ENCODE measurements around the gene KCNG2. TPM values are rescaled to one million over a fixed set of nuclear protein-coding genes. Genes with fewer than 3 reads are reported as not detected.

The KCNG2 gene
- total RNA-seq, 1 donor from 2014 or later, result not detected

DNA sequence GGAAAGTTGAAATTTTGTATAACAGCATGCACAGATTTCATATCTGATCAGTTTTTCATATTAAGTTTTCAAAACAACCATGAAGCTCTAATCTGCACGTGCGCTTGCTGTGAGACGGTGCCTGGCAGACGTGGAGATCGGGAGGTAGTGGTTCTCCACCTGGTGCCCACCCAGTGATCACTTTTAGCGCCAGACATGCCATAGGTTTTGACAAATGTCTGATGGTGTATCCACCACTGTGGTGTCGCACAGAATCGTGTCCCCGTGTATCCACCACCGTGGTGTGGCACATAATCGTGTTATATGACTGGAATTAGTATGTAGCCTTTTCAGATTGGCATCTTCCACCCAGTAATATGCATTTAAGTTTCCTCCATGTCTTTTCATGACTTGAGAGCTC lies 40.9 kb upstream of the KCNG2 start:
- TF ChIP-seq, protein P1, sequence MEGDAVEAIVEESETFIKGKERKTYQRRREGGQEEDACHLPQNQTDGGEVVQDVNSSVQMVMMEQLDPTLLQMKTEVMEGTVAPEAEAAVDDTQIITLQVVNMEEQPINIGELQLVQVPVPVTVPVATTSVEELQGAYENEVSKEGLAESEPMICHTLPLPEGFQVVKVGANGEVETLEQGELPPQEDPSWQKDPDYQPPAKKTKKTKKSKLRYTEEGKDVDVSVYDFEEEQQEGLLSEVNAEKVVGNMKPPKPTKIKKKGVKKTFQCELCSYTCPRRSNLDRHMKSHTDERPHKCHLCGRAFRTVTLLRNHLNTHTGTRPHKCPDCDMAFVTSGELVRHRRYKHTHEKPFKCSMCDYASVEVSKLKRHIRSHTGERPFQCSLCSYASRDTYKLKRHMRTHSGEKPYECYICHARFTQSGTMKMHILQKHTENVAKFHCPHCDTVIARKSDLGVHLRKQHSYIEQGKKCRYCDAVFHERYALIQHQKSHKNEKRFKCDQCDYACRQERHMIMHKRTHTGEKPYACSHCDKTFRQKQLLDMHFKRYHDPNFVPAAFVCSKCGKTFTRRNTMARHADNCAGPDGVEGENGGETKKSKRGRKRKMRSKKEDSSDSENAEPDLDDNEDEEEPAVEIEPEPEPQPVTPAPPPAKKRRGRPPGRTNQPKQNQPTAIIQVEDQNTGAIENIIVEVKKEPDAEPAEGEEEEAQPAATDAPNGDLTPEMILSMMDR (IDR thresholded peaks at IDR 0.05; ENCODE audit: unreplicated experiment), result no peak
- no peaks in the 10 kb centered on the region for H3K27me3 Mint-ChIP-seq
- no peak for DNase-seq (ENCODE audit: low spot score, unreplicated experiment)
- no peak overlapping the region for H3K27ac Mint-ChIP-seq
- H3K4me3 Mint-ChIP-seq (ENCODE audit: low read depth), result no peak overlapping the region
- peaks cover 31% of the 10 kb centered on the region for H3K36me3 Mint-ChIP-seq (ENCODE audit: insufficient read depth)
- peaks cover 37% of the 10 kb centered on the region for H3K9me3 Mint-ChIP-seq (ENCODE audit: low read depth)
- no peaks in the 10 kb centered on the region for H3K4me1 Mint-ChIP-seq (ENCODE audit: low read depth)

DNA sequence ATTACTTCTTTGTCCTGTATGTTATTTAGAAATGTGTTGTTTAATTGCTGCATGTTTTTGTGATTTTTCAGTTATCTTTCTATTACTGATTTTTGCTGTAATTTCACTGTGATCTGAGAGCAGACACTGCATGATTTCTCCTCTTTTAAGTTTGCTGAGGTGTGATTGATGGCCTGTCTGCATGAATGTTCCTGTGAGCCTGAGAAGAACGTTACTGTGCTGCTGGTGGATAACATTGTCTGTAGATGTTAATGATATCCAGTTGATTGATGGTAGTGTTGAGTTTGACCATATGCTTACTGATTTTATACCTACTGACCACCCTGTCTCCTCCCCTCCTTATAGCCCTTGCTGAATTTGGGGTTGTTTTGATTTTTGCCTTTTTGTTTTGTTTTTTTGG lies 37.4 kb upstream of the KCNG2 start:
- H3K4me3 Mint-ChIP-seq (ENCODE audit: low read depth), result no peak overlapping the region
- H3K36me3 Mint-ChIP-seq (ENCODE audit: insufficient read depth), result peaks cover 22% of the 10 kb centered on the region
- DNase-seq (ENCODE audit: low spot score, unreplicated experiment), result no peak
- no peaks in the 10 kb centered on the region for H3K4me1 Mint-ChIP-seq (ENCODE audit: low read depth)
- no peaks in the 10 kb centered on the region for H3K27me3 Mint-ChIP-seq
- TF ChIP-seq, protein P1 (IDR thresholded peaks at IDR 0.05; ENCODE audit: unreplicated experiment), result no peak
- peaks cover 38% of the 10 kb centered on the region for H3K9me3 Mint-ChIP-seq (ENCODE audit: low read depth)
- H3K27ac Mint-ChIP-seq, result no peak overlapping the region

DNA sequence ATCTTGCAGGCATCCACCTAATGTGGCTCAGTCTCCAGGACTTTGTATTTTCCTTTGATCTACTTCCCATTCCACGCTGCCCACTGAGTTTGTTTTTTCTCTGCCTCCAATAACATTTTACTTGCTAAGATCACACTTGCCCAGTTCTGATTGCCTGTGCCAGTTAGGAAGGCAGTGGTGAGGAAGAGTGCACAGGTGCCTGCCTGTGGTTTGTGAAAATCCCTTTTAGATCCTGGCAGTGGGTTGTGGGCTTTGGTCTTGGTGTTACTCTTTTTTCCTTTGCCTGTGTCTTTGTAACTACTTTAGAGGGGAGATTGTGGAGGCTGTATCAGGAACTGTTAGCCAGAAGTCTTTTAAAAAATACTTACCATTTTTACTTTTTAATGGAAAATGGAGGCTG lies 36.9 kb upstream of the KCNG2 start:
- Mint-ChIP-seq H3K9me3 (ENCODE audit: low read depth) (peaks cover 38% of the 10 kb centered on the region), H3K4me3 (ENCODE audit: low read depth) (no peak overlapping the region), H3K4me1 (ENCODE audit: low read depth) (no peaks in the 10 kb centered on the region), H3K27me3 (peaks cover 4% of the 10 kb centered on the region), H3K36me3 (ENCODE audit: insufficient read depth) (peaks cover 22% of the 10 kb centered on the region), H3K27ac (no peak overlapping the region)
- TF ChIP-seq, protein P1 (IDR thresholded peaks at IDR 0.05; ENCODE audit: unreplicated experiment), result no peak
- no peak for DNase-seq (ENCODE audit: low spot score, unreplicated experiment)

DNA sequence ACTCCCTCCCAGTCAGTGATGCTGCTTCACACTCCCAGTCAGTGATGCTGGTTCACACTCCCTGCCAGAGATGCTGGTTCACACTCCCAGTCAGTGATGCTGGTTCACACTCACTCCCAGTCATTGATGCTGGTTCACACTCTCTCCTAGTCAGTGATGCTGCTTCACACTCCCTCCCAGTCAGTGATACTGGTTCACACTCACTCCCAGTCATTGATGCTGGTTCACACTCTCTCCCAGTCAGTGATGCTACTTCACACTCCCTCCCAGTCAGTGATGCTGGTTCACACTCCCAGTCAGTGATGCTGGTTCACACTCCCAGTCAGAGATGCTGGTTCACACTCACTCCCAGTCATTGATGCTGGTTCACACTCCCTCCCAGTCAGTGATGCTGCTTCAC lies 34.3 kb upstream of the KCNG2 start:
- Mint-ChIP-seq H3K9me3 (ENCODE audit: low read depth) (peaks cover 32% of the 10 kb centered on the region), H3K36me3 (ENCODE audit: insufficient read depth) (peaks cover 9% of the 10 kb centered on the region), H3K4me1 (ENCODE audit: low read depth) (no peaks in the 10 kb centered on the region), H3K27me3 (peaks cover 11% of the 10 kb centered on the region), H3K4me3 (ENCODE audit: low read depth) (no peak overlapping the region), H3K27ac (no peak overlapping the region)
- no peak for DNase-seq (ENCODE audit: low spot score, unreplicated experiment)
- TF ChIP-seq, protein P1 (IDR thresholded peaks at IDR 0.05; ENCODE audit: unreplicated experiment), result no peak

DNA sequence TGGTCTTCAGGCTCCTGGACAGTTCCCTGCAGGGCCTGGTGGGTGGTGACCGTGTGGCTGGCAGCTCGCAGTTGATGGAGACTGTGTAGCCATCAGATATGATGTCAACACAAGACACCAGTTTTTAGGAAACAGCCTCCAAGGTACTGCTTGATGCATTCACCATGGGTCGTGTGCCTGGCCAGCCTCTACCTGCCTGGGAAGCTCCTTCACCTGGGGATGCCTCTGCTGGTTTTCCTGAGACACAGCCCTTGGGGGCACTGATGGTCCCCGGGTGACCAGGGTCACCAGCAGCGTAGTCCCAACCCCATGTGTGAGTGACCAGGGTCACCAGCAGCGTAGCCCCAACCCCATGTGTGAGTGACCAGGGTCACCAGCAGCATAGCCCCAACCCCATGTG lies 33.6 kb upstream of the KCNG2 start:
- H3K4me3 Mint-ChIP-seq (ENCODE audit: low read depth), result no peak overlapping the region
- TF ChIP-seq, protein P1 (IDR thresholded peaks at IDR 0.05; ENCODE audit: unreplicated experiment), result no peak
- peaks cover 30% of the 10 kb centered on the region for H3K9me3 Mint-ChIP-seq (ENCODE audit: low read depth)
- H3K27me3 Mint-ChIP-seq, result peaks cover 11% of the 10 kb centered on the region
- H3K27ac Mint-ChIP-seq, result no peak overlapping the region
- H3K4me1 Mint-ChIP-seq (ENCODE audit: low read depth), result no peaks in the 10 kb centered on the region
- DNase-seq (ENCODE audit: low spot score, unreplicated experiment), result no peak
- peaks cover 7% of the 10 kb centered on the region for H3K36me3 Mint-ChIP-seq (ENCODE audit: insufficient read depth)
